Neural crest cell (in vitro differentiated cells): ENCODE data around the gene PLEK. TPM values are rescaled to one million over a fixed set of nuclear protein-coding genes. Genes with fewer than 3 reads are reported as not detected.

Experiments used
- DNase-seq: peaks from one replicate; pipeline ENCODE4 v3.0.0; 2021; ENCODE audit warnings: low read depth, mixed read lengths, low spot score
- H3K27ac Mint-ChIP-seq: one replicate; pipeline ENCODE4 v1.8.0; 2021; ENCODE audit warnings: mild to moderate bottlenecking, mixed read lengths; ENCODE audit not compliant: unreplicated experiment
- H3K27me3 Mint-ChIP-seq: 2 replicates; pipeline ENCODE4 v1.8.0; 2021; ENCODE audit warnings: low read depth, mild to moderate bottlenecking, mixed read lengths
- H3K36me3 Mint-ChIP-seq: 2 replicates; pipeline ENCODE4 v1.8.0; 2021; ENCODE audit warnings: low read depth, mild to moderate bottlenecking, mixed read lengths
- H3K4me1 Mint-ChIP-seq: 2 replicates; pipeline ENCODE4 v1.8.0; 2021; ENCODE audit warnings: mixed read lengths
- H3K4me3 Mint-ChIP-seq: one replicate; pipeline ENCODE4 v1.8.0; 2021; ENCODE audit warnings: mild to moderate bottlenecking, mixed read lengths
- H3K9me3 Mint-ChIP-seq: 2 replicates; pipeline ENCODE4 v1.8.0; 2021; ENCODE audit warnings: mixed read lengths
- CTCF ChIP-seq: fragments of 200-600 bp; sonication (generic); conservative IDR thresholded peaks from 2 replicates; pipeline ENCODE4 v1.5.0; 2021; ENCODE audit warnings: antibody characterized with exemption, mild to moderate bottlenecking
- total RNA-seq: library from RNA; stranded (reverse); gene quantifications from 2 replicates; pipeline ENCODE4 v1.2.1, GENCODE V29; 2021

The PLEK gene
- total RNA-seq, 1 donor from 2014 or later = not detected

- no peaks in the 10 kb centered on the region for H3K9me3 Mint-ChIP-seq
- no peaks in the 10 kb centered on the region for H3K27me3 Mint-ChIP-seq
- H3K27ac Mint-ChIP-seq = no peak overlapping the region
- peaks cover 6% of the 10 kb centered on the region for H3K4me1 Mint-ChIP-seq
- H3K4me3 Mint-ChIP-seq = no peak overlapping the region
- no peak for DNase-seq
- H3K36me3 Mint-ChIP-seq = no peaks in the 10 kb centered on the region
- TF ChIP-seq CTCF = no peak
Measured at GRCh38 chr2:68356599-68357239, 8.4 kb upstream of the PLEK start.

DNA sequence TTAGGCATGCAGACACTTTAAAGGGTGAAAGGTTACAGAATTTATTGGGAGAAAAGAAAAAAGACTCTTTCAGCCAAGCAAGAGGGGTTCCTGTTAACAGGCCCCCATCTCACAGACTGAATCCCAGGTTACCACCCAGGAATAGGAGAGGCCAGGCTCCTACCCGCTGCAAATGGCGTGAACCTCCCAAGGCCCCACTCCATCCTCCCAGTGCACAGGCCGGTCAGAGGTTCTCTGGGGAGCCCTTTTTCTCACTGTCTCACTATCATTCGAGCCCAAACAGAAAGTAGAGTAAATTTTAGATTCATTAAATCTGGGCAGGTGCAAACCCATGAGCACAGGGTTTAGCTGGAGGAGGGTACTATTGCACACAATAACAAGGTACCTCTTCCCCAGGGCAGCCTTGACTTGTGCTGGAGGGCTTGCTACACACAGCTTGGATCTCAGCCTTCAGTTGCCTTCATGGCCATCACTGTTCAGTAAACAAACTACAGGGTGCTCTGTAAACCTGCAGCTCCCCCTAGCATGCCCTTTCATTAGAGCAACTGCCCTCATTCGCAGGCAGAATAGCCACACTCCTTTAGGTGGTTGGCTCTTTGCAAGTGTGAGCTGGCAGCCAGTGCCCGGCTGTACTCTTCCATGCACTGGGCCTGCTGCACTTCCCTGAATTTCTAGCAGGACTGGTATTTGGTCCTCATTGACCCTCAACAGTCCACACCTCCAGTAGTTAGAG lies 7.3 kb upstream of the PLEK start:
- peaks cover 11% of the 10 kb centered on the region for H3K4me1 Mint-ChIP-seq
- peaks cover 7% of the 10 kb centered on the region for H3K9me3 Mint-ChIP-seq
- H3K4me3 Mint-ChIP-seq = no peak overlapping the region
- peak; percentile 24 for TF ChIP-seq CTCF
- no peak for DNase-seq
- no peak overlapping the region for H3K27ac Mint-ChIP-seq
- no peaks in the 10 kb centered on the region for H3K36me3 Mint-ChIP-seq
- no peaks in the 10 kb centered on the region for H3K27me3 Mint-ChIP-seq

- Mint-ChIP-seq H3K9me3 (peaks cover 11% of the 10 kb centered on the region), H3K4me1 (peaks cover 14% of the 10 kb centered on the region), H3K27me3 (no peaks in the 10 kb centered on the region), H3K4me3 (no peak overlapping the region), H3K27ac (no peak overlapping the region), H3K36me3 (no peaks in the 10 kb centered on the region)
- DNase-seq = no peak
- TF ChIP-seq CTCF = peak; percentile 36
Measured at GRCh38 chr2:68359889-68360288, 5.2 kb upstream of the PLEK start.

GRCh38 chr2:68362069-68362468 lies 3.0 kb upstream of the PLEK start:
- Mint-ChIP-seq H3K4me1 (peaks cover 14% of the 10 kb centered on the region), H3K9me3 (peaks cover 11% of the 10 kb centered on the region), H3K4me3 (no peak overlapping the region), H3K27me3 (no peaks in the 10 kb centered on the region), H3K36me3 (no peaks in the 10 kb centered on the region), H3K27ac (no peak overlapping the region)
- DNase-seq = peak; percentile 56
- peak; percentile 77 for TF ChIP-seq CTCF

DNA sequence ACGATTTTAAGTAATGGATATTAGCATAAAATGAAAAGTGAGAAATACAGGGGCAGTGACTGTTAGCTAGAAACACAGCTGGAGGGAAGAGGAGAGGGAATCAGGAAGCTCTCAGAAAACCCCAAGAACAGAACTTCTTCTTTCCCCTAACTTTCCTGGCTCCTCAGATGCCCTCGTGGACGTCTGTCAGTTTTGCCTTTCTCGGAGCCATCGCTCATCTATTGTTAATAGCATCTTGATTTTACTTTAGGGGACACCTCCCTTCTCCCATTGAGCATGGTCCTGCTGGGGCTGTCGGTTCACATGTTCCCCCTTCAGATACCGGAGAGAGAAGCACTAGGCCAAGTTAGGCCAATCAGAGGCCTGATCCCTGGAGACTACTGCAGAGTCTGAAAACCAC lies 2.3 kb upstream of the PLEK start:
- no peak for DNase-seq
- TF ChIP-seq CTCF = no peak
- Mint-ChIP-seq H3K4me1 (peaks cover 13% of the 10 kb centered on the region), H3K27me3 (no peaks in the 10 kb centered on the region), H3K4me3 (no peak overlapping the region), H3K36me3 (no peaks in the 10 kb centered on the region), H3K27ac (no peak overlapping the region), H3K9me3 (peaks cover 11% of the 10 kb centered on the region)
